Measurements from ENCODE around the gene MCCC1. TPM values are rescaled to one million over a fixed set of nuclear protein-coding genes. Genes with fewer than 3 reads are reported as not detected.

The MCCC1 gene
- total and polyA plus RNA-seq, 2 of the 13 experiments (the other 11 are each of a cell fraction or from before 2014, with no cell fraction given): 11.7 to 30.1 TPM

DNA sequence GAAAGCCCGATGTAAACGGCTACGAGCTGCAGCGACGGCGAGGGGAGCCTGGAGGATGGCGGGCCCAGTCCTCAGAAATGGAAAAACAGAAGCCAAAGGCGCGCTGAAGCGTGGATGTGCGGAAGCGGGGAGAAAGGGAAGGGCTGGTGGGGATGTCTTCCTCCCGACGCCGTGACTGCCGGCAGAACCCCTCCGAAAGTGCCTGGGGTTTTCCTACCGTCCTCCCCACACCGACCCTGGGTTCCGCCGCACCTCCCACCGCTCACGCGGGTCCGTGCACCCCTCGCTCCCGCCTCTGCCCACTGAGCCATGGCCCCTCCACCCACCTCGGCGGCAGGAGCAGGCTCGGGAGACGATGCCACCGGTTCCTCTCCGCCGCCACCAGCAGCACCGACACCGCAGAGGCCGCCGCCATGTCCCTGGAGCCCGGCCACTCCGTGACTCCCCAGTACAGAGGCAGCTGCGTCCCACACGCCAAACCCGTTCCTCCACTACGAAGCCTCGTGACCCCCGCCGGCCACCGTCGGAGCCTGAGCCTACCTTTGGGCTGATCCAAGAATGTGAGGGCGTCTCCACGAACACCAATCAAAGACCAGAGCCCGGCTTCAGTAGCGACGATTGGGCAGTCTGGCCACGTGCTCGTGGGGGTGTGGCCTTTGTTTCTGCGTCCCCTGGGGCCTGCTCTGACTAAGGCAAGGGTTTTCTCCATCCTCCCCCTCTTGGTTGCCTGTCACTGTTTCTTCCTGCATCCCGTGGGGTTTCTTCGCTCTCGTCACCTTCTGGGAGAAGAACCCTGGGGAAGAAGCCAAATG is at the start of gene MCCC1 (continued):
- TF ChIP-seq, protein P1, sequence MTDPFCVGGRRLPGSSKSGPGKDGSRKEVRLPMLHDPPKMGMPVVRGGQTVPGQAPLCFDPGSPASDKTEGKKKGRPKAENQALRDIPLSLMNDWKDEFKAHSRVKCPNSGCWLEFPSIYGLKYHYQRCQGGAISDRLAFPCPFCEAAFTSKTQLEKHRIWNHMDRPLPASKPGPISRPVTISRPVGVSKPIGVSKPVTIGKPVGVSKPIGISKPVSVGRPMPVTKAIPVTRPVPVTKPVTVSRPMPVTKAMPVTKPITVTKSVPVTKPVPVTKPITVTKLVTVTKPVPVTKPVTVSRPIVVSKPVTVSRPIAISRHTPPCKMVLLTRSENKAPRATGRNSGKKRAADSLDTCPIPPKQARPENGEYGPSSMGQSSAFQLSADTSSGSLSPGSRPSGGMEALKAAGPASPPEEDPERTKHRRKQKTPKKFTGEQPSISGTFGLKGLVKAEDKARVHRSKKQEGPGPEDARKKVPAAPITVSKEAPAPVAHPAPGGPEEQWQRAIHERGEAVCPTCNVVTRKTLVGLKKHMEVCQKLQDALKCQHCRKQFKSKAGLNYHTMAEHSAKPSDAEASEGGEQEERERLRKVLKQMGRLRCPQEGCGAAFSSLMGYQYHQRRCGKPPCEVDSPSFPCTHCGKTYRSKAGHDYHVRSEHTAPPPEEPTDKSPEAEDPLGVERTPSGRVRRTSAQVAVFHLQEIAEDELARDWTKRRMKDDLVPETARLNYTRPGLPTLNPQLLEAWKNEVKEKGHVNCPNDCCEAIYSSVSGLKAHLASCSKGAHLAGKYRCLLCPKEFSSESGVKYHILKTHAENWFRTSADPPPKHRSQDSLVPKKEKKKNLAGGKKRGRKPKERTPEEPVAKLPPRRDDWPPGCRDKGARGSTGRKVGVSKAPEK (CRISPR knock-in tag; IDR thresholded peaks at IDR 0.05; ENCODE audit: borderline replicate concordance): no peak
- TF ChIP-seq PAF1 (CRISPR knock-in tag; IDR thresholded peaks at IDR 0.05): no peak
- TF ChIP-seq TBL1XR1 (IDR thresholded peaks at IDR 0.05; ENCODE audit: borderline replicate concordance, low read length, partially characterized antibody): peak; percentile 6
- TF ChIP-seq, protein P2, sequence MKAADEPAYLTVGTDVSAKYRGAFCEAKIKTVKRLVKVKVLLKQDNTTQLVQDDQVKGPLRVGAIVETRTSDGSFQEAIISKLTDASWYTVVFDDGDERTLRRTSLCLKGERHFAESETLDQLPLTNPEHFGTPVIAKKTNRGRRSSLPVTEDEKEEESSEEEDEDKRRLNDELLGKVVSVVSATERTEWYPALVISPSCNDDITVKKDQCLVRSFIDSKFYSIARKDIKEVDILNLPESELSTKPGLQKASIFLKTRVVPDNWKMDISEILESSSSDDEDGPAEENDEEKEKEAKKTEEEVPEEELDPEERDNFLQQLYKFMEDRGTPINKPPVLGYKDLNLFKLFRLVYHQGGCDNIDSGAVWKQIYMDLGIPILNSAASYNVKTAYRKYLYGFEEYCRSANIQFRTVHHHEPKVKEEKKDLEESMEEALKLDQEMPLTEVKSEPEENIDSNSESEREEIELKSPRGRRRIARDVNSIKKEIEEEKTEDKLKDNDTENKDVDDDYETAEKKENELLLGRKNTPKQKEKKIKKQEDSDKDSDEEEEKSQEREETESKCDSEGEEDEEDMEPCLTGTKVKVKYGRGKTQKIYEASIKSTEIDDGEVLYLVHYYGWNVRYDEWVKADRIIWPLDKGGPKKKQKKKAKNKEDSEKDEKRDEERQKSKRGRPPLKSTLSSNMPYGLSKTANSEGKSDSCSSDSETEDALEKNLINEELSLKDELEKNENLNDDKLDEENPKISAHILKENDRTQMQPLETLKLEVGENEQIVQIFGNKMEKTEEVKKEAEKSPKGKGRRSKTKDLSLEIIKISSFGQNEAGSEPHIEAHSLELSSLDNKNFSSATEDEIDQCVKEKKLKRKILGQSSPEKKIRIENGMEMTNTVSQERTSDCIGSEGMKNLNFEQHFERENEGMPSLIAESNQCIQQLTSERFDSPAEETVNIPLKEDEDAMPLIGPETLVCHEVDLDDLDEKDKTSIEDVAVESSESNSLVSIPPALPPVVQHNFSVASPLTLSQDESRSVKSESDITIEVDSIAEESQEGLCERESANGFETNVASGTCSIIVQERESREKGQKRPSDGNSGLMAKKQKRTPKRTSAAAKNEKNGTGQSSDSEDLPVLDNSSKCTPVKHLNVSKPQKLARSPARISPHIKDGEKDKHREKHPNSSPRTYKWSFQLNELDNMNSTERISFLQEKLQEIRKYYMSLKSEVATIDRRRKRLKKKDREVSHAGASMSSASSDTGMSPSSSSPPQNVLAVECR (CRISPR knock-in tag; IDR thresholded peaks at IDR 0.05; ENCODE audit: borderline replicate concordance): peak; percentile 99
- TF ChIP-seq MIER3 (CRISPR knock-in tag; IDR thresholded peaks at IDR 0.05; ENCODE audit: borderline replicate concordance): peak; percentile 68; the same call in 1 of the 2 replicates
- TF ChIP-seq ZNF841 (CRISPR knock-in tag; IDR thresholded peaks at IDR 0.05; ENCODE audit: borderline replicate concordance): no peak
- no peak for TF ChIP-seq ZNF562 (CRISPR knock-in tag; IDR thresholded peaks at IDR 0.05; ENCODE audit: borderline replicate concordance)
- no peak for TF ChIP-seq TEAD2 (CRISPR knock-in tag; IDR thresholded peaks at IDR 0.05)
- TF ChIP-seq MED13 (CRISPR knock-in tag; IDR thresholded peaks at IDR 0.05): no peak
- TF ChIP-seq, protein P3, sequence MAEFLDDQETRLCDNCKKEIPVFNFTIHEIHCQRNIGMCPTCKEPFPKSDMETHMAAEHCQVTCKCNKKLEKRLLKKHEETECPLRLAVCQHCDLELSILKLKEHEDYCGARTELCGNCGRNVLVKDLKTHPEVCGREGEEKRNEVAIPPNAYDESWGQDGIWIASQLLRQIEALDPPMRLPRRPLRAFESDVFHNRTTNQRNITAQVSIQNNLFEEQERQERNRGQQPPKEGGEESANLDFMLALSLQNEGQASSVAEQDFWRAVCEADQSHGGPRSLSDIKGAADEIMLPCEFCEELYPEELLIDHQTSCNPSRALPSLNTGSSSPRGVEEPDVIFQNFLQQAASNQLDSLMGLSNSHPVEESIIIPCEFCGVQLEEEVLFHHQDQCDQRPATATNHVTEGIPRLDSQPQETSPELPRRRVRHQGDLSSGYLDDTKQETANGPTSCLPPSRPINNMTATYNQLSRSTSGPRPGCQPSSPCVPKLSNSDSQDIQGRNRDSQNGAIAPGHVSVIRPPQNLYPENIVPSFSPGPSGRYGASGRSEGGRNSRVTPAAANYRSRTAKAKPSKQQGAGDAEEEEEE (CRISPR knock-in tag; IDR thresholded peaks at IDR 0.05; ENCODE audit: borderline replicate concordance): no peak
- TF ChIP-seq, protein P4, sequence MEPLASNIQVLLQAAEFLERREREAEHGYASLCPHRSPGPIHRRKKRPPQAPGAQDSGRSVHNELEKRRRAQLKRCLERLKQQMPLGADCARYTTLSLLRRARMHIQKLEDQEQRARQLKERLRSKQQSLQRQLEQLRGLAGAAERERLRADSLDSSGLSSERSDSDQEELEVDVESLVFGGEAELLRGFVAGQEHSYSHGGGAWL (CRISPR knock-in tag; IDR thresholded peaks at IDR 0.05): peak; percentile 72; the same call in 1 of the 2 replicates
- no peak for TF ChIP-seq TCF7 (IDR thresholded peaks at IDR 0.05; ENCODE audit: low read depth)
- TF ChIP-seq ZFYVE20 (CRISPR knock-in tag; IDR thresholded peaks at IDR 0.05; ENCODE audit: borderline replicate concordance, low read depth): 0 out of 2 replicates have a peak, but pooled peaks have one; percentile 31
- TF ChIP-seq SRSF1 (optimal IDR thresholded peaks at IDR 0.05; ENCODE audit: low read depth, low read length): peak; percentile 32
- TF ChIP-seq, protein P5, sequence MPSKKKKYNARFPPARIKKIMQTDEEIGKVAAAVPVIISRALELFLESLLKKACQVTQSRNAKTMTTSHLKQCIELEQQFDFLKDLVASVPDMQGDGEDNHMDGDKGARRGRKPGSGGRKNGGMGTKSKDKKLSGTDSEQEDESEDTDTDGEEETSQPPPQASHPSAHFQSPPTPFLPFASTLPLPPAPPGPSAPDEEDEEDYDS (CRISPR knock-in tag; IDR thresholded peaks at IDR 0.05): peak; percentile 72; the same call in 1 of the 2 replicates
- no peak for TF ChIP-seq ZNF678 (CRISPR knock-in tag; IDR thresholded peaks at IDR 0.05)
- TF ChIP-seq, protein P6, sequence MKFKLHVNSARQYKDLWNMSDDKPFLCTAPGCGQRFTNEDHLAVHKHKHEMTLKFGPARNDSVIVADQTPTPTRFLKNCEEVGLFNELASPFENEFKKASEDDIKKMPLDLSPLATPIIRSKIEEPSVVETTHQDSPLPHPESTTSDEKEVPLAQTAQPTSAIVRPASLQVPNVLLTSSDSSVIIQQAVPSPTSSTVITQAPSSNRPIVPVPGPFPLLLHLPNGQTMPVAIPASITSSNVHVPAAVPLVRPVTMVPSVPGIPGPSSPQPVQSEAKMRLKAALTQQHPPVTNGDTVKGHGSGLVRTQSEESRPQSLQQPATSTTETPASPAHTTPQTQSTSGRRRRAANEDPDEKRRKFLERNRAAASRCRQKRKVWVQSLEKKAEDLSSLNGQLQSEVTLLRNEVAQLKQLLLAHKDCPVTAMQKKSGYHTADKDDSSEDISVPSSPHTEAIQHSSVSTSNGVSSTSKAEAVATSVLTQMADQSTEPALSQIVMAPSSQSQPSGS (CRISPR knock-in tag; IDR thresholded peaks at IDR 0.05): peak; percentile 51; the same call in 1 of the 2 replicates

Data from HepG2 (cell line).